HCT116 (cell line): Measurements from ENCODE around the gene MTUS2. TPM values are rescaled to one million over a fixed set of nuclear protein-coding genes. Genes with fewer than 3 reads are reported as not detected.

ENCODE experiments used
- ATAC-seq: fragments of 200-7000 bp; cut with Tn5 transposase; 2 replicates; pipeline ENCODE4 v1.9.1; 2020; ENCODE audit warnings: mild to moderate bottlenecking, moderate library complexity
- BruUV-seq: library from RNA; stranded (reverse); fragments of 400-500 nt; replicated peaks from 2 replicates; lab custom pipeline; 2021; lab: Mats Ljungman, UMichigan
- CTCF ChIA-PET: fragments of 300-600 bp; sonication (Branson Sonifier 250); formaldehyde crosslinking; loops from one replicate; lab custom pipeline; 2021; ENCODE audit warnings: antibody characterized with exemption; lab: Charles Lee
- POLR2A ChIA-PET: fragments of 300-600, 350-600 bp; sonication (Branson Sonifier 250); formaldehyde crosslinking; loops from one replicate; lab custom pipeline; 2021; ENCODE audit warnings: antibody characterized with exemption; lab: Charles Lee
- RAD21 ChIA-PET, 2 experiments: fragments of 300-600 bp; sonication (Branson Sonifier 250); formaldehyde crosslinking; loops; one replicate each; lab custom pipeline; 2023; ENCODE audit warnings: low total read pairs in 2 of 2; ENCODE audit not compliant: uncharacterized antibody in 2 of 2, unreplicated experiment in 2 of 2, low non-redundant PET in 1 of 2; lab: Charles Lee
- DNase-seq: peaks from one replicate; pipeline ENCODE4 v3.0.0-alpha.2; 2010; ENCODE audit warnings: low read depth, low spot score
- H2AFZ ChIP-seq: fragments of 200-600 bp; shearing (Covaris generic), sonication (generic); 2 replicates; pipeline ENCODE4 v1.6.1; 2017; ENCODE audit warnings: low read depth, mixed run types, mixed read lengths, antibody characterized with exemption, low read length; ENCODE audit not compliant: poor library complexity, severe bottlenecking
- H3K27ac ChIP-seq: 2 replicates; pipeline ENCODE4 v1.5.1; 2012; ENCODE audit warnings: low read depth, low read length
- H3K27me3 ChIP-seq: fragments of 200-600 bp; sonication (generic); 2 replicates; pipeline ENCODE4 v1.6.1; 2016; ENCODE audit warnings: mixed run types, low read length, mixed read lengths; ENCODE audit not compliant: insufficient read depth
- H3K36me3 ChIP-seq, 2 experiments: fragments of 200-500 bp in 1 of 2; fragments of 200-600 bp in 1 of 2; sonication (Bioruptor generic) in 1 of 2; sonication (generic) in 1 of 2; 2 replicates each; pipeline versions ENCODE4 v1.5.1 to v1.6.1; 2014 to 2016; ENCODE audit warnings: low read length in 2 of 2, inconsistent platforms in 1 of 2, mixed read lengths in 1 of 2, mixed run types in 1 of 2; ENCODE audit not compliant: insufficient read depth in 2 of 2, control insufficient read depth in 1 of 2
- H3K4me1 ChIP-seq, 2 experiments: fragments of 200-600 bp in 1 of 2; sonication (generic) in 1 of 2; 2 replicates each; pipeline versions ENCODE4 v1.5.1 to v1.6.1; 2012 to 2017; ENCODE audit warnings: low read length in 2 of 2, inconsistent platforms in 1 of 2, mild to moderate bottlenecking in 1 of 2, mixed read lengths in 1 of 2, mixed run types in 1 of 2, moderate library complexity in 1 of 2; ENCODE audit not compliant: insufficient read depth in 2 of 2, control insufficient read depth in 1 of 2
- H3K4me2 ChIP-seq: fragments of 200-600 bp; sonication (generic); 2 replicates; pipeline ENCODE4 v1.6.1; 2017; ENCODE audit warnings: mixed run types, low read length, mixed read lengths
- H3K4me3 ChIP-seq, 2 experiments: fragments of 200-600 bp in 1 of 2; sonication (generic) in 1 of 2; replicated peaks in 1 of 2; 2 replicates each; pipeline ENCODE4 v1.5.1; 2011 to 2016; ENCODE audit warnings: low read length in 2 of 2, control low read depth in 1 of 2, low read depth in 1 of 2, mild to moderate bottlenecking in 1 of 2, mixed read lengths in 1 of 2, mixed run types in 1 of 2
- H3K79me2 ChIP-seq: fragments of 200-600 bp; sonication (generic); 2 replicates; pipeline ENCODE4 v1.6.1; 2017; ENCODE audit warnings: mild to moderate bottlenecking, mixed run types, low read length, moderate library complexity, mixed read lengths; ENCODE audit not compliant: insufficient read depth
- H3K9ac ChIP-seq: fragments of 200-600 bp; sonication (generic); 2 replicates; pipeline ENCODE4 v1.6.1; 2016; ENCODE audit warnings: low read length, mixed read lengths
- H3K9me2 ChIP-seq: fragments of 200-600 bp; sonication (generic), shearing (Covaris generic); 2 replicates; pipeline ENCODE4 v1.6.1; 2017; ENCODE audit warnings: mixed run types, mild to moderate bottlenecking, moderate library complexity; ENCODE audit not compliant: insufficient read depth
- H3K9me3 ChIP-seq, 2 experiments: fragments of 200-500 bp in 1 of 2; fragments of 200-600 bp in 1 of 2; sonication (Bioruptor generic) in 1 of 2; sonication (generic) in 1 of 2; 2 replicates each; pipeline ENCODE4 v1.6.1; 2014 to 2017; ENCODE audit warnings: low read length in 2 of 2, mixed read lengths in 2 of 2, inconsistent platforms in 1 of 2, low read depth in 1 of 2, mild to moderate bottlenecking in 1 of 2, mixed run types in 1 of 2, moderate library complexity in 1 of 2; ENCODE audit not compliant: control insufficient read depth in 1 of 2, insufficient read depth in 1 of 2
- H4K20me1 ChIP-seq: fragments of 200-600 bp; sonication (generic), shearing (Covaris generic); 2 replicates; pipeline ENCODE4 v1.6.1; 2017; ENCODE audit warnings: mixed run types, mild to moderate bottlenecking, moderate library complexity; ENCODE audit not compliant: insufficient read depth
- CTCF ChIP-seq, 3 experiments: fragments of 200-600 bp in 1 of 3; sonication (generic) in 1 of 3; IDR thresholded peaks in 2 of 3; conservative IDR thresholded peaks in 1 of 3; 2 replicates each; pipeline ENCODE4 v1.5.1; 2012 to 2017; ENCODE audit warnings: low read depth in 2 of 3, low read length in 2 of 3, antibody characterized with exemption in 1 of 3, borderline replicate concordance in 1 of 3, control low read depth in 1 of 3, mild to moderate bottlenecking in 1 of 3, mixed read lengths in 1 of 3, mixed run types in 1 of 3, moderate library complexity in 1 of 3; ENCODE audit not compliant: insufficient read depth in 1 of 3
- EGR1 ChIP-seq: IDR thresholded peaks from 2 replicates; pipeline ENCODE4 v1.6.1; 2012; ENCODE audit warnings: low read depth
- POLR2A ChIP-seq: IDR thresholded peaks from 2 replicates; pipeline ENCODE4 v1.7.0; 2011; ENCODE audit warnings: borderline replicate concordance; ENCODE audit not compliant: insufficient read depth, insufficient read length; ENCODE audit errors: extremely low read depth
- RAD21 ChIP-seq: IDR thresholded peaks from 2 replicates; pipeline ENCODE4 v1.6.1; 2012; ENCODE audit warnings: low read depth, mild to moderate bottlenecking
- SIN3A ChIP-seq: IDR thresholded peaks from 2 replicates; pipeline ENCODE4 v1.6.1; 2012; ENCODE audit warnings: low read depth
- SP1 ChIP-seq: IDR thresholded peaks from 2 replicates; pipeline ENCODE4 v1.6.1; 2012; ENCODE audit warnings: low read depth
- SRF ChIP-seq: IDR thresholded peaks from 2 replicates; pipeline ENCODE4 v1.6.1; 2012; ENCODE audit warnings: low read depth
- ZBTB33 ChIP-seq: IDR thresholded peaks from 2 replicates; pipeline ENCODE4 v1.6.1; 2011; ENCODE audit warnings: mild to moderate bottlenecking, low read length, moderate library complexity; ENCODE audit not compliant: insufficient replicate concordance; ENCODE audit errors: extremely low read depth
- ZFX ChIP-seq: fragments of 450-650 bp; IDR thresholded peaks from 2 replicates; pipeline ENCODE4 v1.6.1; 2017
- intact Hi-C: fragments of 100-400 bp; cut with micrococcal nuclease; formaldehyde crosslinking; loops from 2 replicates; pipeline ENCODE4 v1.10.0; 2022
- total RNA-seq: library from RNA; stranded (reverse); gene quantifications from one replicate; pipeline ENCODE4 v1.2.1, GENCODE V29; 2021; ENCODE audit not compliant: unreplicated experiment

The MTUS2 gene
- total RNA-seq, 1 experiment from 2014 or later: 0.02 TPM

GRCh38 chr13:29546662-29547061 lies 726.5 kb downstream of the MTUS2 start:
- ATAC-seq: no peak
- Histone ChIP-seq H2AFZ (no peak overlapping the region), H3K79me2 (peaks cover 94% of the 10 kb centered on the region), H3K9ac (no peak overlapping the region), H3K4me3 (no peak overlapping the region), H3K27ac (no peak overlapping the region), H3K27me3 (no peaks in the 10 kb centered on the region), H3K9me3 (no peaks in the 10 kb centered on the region), H3K4me2 (no peak overlapping the region), H3K36me3 (peaks cover 4 to 17% of the 10 kb centered on the region in 2 experiments), H3K9me2 (no peaks in the 10 kb centered on the region), H3K4me1 (no peaks in the 10 kb centered on the region), H4K20me1 (no peaks in the 10 kb centered on the region)
- intact Hi-C loops: no loop called here
- POLR2A ChIA-PET: no interaction called here
- BruUV-seq: no TSS peak
- TF ChIP-seq RAD21 (no peak), POLR2A (no peak), ZBTB33 (no peak), SRF (no peak), SIN3A (no peak), EGR1 (no peak)
- CTCF ChIA-PET: no interaction called here
- no peak for DNase-seq
- RAD21 ChIA-PET: no interaction called here

GRCh38 chr13:29547153-29547552 lies 727.0 kb downstream of the MTUS2 start:
- ChIA-PET POLR2A (no interaction called here), CTCF (no interaction called here), RAD21 (no interaction called here)
- H4K20me1 ChIP-seq: no peaks in the 10 kb centered on the region
- no TSS peak for BruUV-seq
- no peaks in the 10 kb centered on the region for H3K9me3 ChIP-seq
- H3K9me2 ChIP-seq: no peaks in the 10 kb centered on the region
- no peaks in the 10 kb centered on the region for H3K4me1 ChIP-seq
- no peak overlapping the region for H2AFZ ChIP-seq
- DNase-seq (no peak), ATAC-seq (no peak)
- TF ChIP-seq CTCF (IDR thresholded peaks at IDR 0.05 in 2 of 3, conservative IDR thresholded peaks at IDR 0.05 in 1 of 3; ENCODE audit: borderline replicate concordance in 1 of 3, insufficient read depth in 1 of 3, low read depth in 2 of 3, low read length in 2 of 3) (no peak), ZFX (no peak), SP1 (no peak), SRF (no peak), SIN3A (no peak)
- peaks cover 6 to 20% of the 10 kb centered on the region in 2 experiments for H3K36me3 ChIP-seq
- H3K4me2 ChIP-seq: no peak overlapping the region
- no peak overlapping the region for H3K27ac ChIP-seq
- H3K27me3 ChIP-seq: no peaks in the 10 kb centered on the region
- peaks cover 96% of the 10 kb centered on the region for H3K79me2 ChIP-seq
- intact Hi-C loops: no loop called here
- H3K4me3 ChIP-seq: no peak overlapping the region
- H3K9ac ChIP-seq: no peak overlapping the region
